Left ventricle myocardium superior (tissue), 1 donor: ENCODE data around the gene MYO18B. TPM values are rescaled to one million over a fixed set of nuclear protein-coding genes. Genes with fewer than 3 reads are reported as not detected.

Experiments used
- ATAC-seq: fragments of 200-7000 bp; cut with Tn5 transposase; one replicate; pipeline ENCODE4 v1.9.1; 2020; ENCODE audit warnings: mild to moderate bottlenecking, moderate library complexity
- DNase-seq: peaks from one replicate; pipeline ENCODE4 v3.0.0-alpha.2; 2020
- intact Hi-C: fragments of 100-400 bp; cut with micrococcal nuclease; formaldehyde crosslinking; loops from one replicate; pipeline ENCODE4 v1.11.0; 2022
- total RNA-seq: library from RNA; stranded (reverse); fragmentation: NEBNext Ultra II Directional; extraction: Animal tissue kit (Norgen Biotek cat#: 25700); gene quantifications from one replicate; pipeline ENCODE4 v1.2.1, GENCODE V29; 2021
- donor health status: DM: no; HTN: yes; CAD: no; lungs with severe emphysema.

Gene MYO18B
- total RNA-seq, 1 donor from 2014 or later: 138 TPM

DNA sequence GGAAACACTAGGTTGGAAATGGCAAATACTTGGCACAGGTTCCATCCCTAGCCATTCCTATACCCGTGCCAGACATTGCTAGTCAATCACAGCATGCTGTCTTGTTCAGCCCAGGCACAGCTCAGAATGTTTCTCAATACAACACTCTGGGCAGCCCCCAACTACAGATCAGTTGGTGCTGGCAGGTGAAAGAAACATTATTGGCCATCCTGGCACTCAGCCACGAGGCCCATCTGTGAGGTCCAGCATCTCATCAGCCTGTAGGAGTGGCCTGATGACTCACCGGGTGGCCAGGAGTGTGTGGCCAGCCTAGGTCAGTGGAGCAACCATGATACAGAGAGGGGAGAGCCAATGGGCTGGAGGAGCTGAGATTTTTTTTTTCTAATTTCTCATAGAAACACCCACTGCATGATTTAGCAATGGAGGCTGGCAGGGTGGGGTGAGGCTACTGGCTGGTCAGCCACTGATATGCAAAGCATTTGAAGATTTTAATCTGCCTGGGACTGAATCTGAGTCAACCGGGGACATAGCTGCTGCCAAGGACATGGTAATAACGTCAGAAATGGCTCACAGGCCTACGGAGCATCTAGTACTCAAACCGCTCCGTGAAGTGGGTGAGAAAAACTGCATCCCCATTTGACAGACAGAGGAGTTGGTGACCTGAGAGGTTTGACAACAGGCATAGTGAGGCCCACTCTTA, 5.4 kb downstream of the MYO18B start:
- peak; percentile 52 for DNase-seq
- intact Hi-C loops: no loop called here
- peak; percentile 39 for ATAC-seq

GRCh38 chr22:25748140-25748539, 6.2 kb downstream of the MYO18B start:
- ATAC-seq: no peak
- no peak for DNase-seq
- intact Hi-C loops: no loop called here

DNA sequence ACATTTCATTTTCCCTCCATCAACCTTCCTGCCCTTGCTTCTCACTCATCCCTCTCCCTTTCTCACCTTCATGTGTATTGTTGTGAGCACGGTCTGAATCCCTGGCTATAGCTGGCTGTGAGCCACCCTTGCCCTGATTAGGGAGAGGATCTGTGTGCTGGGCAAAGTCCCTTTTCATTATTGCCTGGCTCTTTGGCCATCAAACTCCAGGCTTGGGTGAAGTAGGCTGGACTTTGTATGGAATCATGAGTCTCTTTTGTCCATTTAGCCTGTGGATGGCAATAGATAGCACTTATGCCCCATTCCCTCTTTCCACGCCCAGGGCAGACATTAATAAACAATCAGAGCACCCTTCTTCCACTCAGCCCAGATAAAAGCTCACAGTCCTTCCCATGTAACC, 6.7 kb downstream of the MYO18B start:
- no peak for DNase-seq
- intact Hi-C loops: no loop called here

GRCh38 chr22:25749420-25750169, 7.6 kb downstream of the MYO18B start:
- intact Hi-C loops: no loop called here
- ATAC-seq (no peak), DNase-seq (no peak)

More for the DNA sequence above, 6.7 kb downstream of the MYO18B start:
- ATAC-seq: no peak

GRCh38 chr22:25750569-25751173, 8.7 kb downstream of the MYO18B start:
- intact Hi-C loops: no loop called here
- ATAC-seq (no peak), DNase-seq (no peak)

DNA sequence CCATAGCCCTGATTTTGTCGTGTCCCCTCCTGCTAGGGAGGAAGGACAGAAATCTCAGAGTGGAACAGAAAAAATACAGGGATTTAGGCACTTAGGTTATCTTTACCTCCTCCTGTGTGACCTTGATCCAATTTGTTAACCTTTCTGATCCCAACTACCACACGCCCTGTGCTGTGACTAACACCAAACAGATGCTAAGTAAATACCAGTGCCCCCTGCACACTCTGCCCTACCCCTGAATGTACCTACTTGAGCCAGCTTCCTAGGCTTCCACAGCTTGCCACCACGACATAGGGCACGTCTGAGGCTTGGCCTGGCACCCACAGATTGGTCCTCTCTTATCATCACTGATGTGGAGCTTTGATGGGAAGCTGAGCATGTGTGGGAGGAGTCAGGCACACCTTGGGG, 9.2 kb downstream of the MYO18B start:
- DNase-seq (no peak), ATAC-seq (no peak)
- intact Hi-C loops: no loop called here

DNA sequence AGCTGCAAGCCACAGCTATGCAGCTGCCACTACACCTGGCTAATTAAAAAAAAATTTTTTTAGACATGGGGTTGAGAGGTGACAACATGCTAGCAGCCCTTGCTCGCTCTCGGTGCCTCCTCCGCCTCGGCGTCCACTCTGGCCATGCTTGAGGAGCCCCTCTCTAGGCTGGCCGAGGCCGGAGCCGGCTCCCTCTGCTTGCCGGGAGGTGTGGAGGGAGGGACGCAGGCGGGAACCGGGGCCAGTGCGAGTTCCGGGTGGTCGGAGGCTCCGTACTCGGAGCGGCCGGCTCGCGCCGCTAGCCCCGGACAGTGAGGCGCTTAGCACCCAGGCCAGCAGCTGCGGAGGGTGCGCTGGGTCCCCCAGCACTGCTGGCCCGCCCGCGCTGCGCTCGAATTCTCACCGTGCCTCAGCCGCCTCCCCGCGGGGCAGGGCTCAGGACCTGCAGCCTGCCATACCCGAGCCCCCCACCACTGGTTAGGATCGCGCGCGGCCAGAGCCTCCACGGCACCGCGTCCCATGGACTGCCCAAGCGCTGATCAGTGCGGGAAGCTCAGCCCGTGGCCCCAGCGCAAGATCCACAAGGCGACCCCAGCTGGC, 10.7 kb downstream of the MYO18B start:
- DNase-seq (no peak), ATAC-seq (no peak)
- intact Hi-C loops: no loop called here

DNA sequence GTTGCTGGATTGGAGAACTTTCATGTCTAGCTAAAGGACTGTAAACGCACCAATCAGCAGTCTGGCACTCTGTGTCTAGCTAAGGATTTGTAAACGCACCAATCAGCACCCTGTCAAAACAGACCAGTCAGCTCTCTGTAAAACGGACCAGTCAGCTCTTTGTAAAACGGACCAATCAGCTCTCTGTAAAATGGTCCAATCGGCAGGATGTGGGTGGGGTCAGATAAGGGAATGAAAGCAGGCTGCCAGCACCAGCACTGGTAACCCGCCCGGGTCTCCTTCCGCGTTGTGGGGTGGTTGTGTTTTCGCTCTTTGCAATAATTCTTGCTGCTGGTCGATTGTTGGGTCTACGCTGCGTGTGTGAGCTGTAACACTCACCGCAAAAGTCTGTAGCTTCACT, 11.3 kb downstream of the MYO18B start:
- ATAC-seq: peak; percentile 26
- no peak for DNase-seq

GRCh38 chr22:25754527-25755202, 12.7 kb downstream of the MYO18B start:
- DNase-seq (peak; percentile 88), ATAC-seq (peak; percentile 92)
- intact Hi-C loops: no loop called here

More for the DNA sequence above, 11.3 kb downstream of the MYO18B start:
- intact Hi-C loops: no loop called here

DNA sequence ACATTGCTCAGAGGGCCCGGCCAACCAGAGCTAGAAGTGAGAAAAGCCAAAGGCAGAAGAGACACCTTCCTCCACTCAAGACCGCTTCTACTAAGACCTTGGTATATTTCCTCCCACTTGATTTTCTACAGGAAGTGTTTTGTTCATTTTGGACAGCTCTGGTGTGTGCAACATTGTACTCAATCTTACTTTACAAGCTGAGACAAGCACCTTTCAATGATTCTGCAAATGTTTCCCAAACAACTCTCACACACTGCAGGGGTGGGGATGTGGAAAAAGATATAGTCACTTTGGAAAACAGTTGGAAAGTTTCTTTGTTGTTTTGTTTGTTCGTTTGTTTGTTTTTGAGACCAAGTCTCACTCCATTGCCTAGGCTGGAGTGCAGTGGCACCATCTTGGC, 15.7 kb downstream of the MYO18B start:
- intact Hi-C loops: no loop called here
- ATAC-seq (no peak), DNase-seq (no peak)

DNA sequence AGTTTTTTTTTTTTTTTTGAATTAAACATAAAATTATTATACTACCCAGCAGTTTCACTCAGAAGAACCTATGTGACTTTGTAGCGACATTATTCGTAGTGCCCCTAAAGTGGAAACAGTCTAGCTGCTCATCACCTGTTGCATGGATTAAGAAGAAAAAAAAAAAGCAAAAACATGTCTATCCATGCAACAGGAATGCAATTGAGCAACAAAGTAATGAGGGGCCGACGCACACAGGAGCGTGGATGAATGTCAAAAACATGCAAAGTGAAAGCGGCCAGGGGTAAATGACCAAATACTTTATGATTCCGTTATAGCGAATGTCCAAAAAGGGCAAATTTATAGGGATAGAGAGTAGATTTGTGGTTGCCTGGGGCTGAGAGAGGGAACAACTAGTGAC, 16.3 kb downstream of the MYO18B start:
- ATAC-seq (no peak), DNase-seq (no peak)
- intact Hi-C loops: no loop called here

DNA sequence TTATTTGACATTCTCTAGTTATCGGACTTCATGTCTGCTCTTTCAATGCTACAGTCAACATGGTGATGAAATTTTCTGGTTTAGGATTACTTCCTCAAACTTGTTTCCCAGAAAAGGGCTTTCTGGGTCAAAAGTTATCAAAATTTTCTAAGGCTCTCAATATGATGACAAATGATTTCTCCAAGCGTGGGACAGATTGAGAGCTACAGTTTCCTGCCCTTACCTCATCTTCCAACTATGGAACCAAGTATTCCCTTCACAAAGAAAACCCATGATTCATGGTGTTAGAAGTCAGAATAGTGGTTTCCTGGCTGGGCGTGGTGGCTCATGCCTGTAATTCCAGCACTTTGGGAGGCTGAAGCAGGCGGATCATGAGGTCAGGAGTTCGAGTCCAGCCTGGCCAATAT, 17.8 kb downstream of the MYO18B start:
- peak; percentile 7 for ATAC-seq
- no peak for DNase-seq
- intact Hi-C loops: no loop called here

GRCh38 chr22:25760294-25760693, 18.3 kb downstream of the MYO18B start:
- DNase-seq: no peak
- ATAC-seq: no peak
- intact Hi-C loops: no loop called here

GRCh38 chr22:25760848-25761595, 19.0 kb downstream of the MYO18B start:
- intact Hi-C loops: no loop called here
- peak; percentile 7 for ATAC-seq
- no peak for DNase-seq

DNA sequence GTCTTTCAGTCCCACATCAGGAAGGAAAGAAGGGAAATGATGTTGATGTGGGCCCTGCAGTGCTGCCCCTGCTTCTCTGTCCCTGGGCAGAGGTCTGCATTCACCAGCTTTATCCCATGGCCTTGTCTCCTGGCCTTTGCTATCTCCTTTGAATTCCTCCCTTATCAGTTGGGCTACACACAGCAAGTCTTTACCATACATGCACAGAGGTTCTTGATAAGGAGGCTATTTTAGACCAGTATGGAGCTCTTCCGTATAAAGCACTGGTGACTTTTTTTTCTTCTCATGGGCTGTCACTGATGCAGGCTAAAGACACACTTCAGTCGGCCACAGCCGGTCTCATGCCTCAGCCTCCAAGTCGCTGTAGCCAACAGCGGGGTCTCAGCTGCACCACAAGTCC, 20.2 kb downstream of the MYO18B start:
- no peak for DNase-seq
- ATAC-seq: peak; percentile 76
- intact Hi-C loops: no loop called here

DNA sequence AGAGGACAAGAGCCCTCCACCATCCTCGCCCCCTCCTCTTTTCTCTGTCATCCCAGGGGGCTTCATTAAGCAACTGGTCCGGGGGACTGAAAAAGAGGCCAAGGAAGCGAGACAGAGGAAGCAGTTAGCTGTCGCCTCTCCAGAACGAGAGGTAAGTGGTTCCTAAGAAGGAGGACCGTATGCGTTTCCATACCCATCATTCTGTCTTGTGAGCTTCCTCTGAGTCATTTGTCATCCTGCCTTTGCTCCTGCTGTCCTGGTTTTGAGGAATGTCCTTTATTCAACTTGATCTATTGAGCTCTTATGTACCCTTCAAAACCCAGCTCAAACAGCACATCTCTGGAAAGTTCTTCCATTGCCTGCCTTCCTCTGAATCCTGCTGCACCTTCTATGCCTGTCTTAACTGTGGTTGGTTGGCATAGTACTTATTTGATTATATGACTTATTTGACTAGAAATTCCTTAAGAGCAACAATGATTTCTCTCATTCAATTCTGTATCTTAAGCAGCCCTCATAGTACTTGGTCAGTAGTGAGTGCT, 21.3 kb downstream of the MYO18B start:
- intact Hi-C loops: no loop called here
- ATAC-seq (no peak), DNase-seq (no peak)

DNA sequence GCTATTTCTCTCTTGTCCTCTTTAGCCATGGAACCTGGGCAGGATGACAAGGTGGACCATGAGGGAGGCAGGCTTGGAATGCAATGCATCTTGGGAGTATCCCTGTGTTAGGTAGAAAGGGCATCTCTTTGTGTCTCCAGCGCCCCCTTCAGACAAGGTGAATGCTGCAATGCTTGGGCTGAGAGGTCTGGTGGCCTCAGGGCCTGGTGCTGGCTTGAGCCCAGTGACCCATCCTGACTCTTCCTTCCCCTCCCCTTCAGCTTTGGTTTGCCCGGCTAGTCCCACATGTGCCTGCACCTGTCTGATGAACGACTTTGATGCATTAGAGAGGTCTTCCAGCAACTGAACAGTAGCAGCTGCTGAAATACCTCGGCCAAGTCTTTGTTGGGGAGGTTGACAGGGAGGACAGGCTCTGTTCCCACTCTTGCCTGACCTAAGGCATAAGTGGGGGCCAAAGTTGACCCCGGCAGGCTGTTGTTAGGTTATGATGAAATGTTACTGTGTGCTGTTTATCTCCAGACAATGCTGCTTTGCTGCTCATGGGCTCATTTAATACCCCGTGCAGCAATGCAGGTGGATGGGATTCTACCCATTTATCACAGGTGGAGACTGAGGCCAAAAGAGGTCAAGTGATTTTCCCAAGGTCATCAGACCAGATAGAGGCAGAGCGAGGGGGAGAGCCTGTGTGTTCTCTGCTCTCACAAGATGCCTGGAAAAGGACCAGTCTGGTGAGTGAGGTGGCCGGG, 22.5 kb downstream of the MYO18B start:
- DNase-seq (no peak), ATAC-seq (no peak)
- intact Hi-C loops: no loop called here

- no peak for DNase-seq
- intact Hi-C loops: no loop called here
- ATAC-seq: peak; percentile 12
Measured at GRCh38 chr22:25765016-25765367, 23.0 kb downstream of the MYO18B start.
